SK-N-SH treated with all-trans-retinoic acid at 6 μM for 48 hours (cell line): ENCODE results near the gene ERC1.

Experiments used
- ARNTL ChIP-seq: fragments of 450-650 bp; formaldehyde crosslinking; IDR thresholded peaks from 2 replicates; pipeline ENCODE4 v1.5.0; 2020; ENCODE audit warnings: low read depth, mild to moderate bottlenecking, moderate library complexity, borderline replicate concordance
- CREB5 ChIP-seq: fragments of 250-450 bp; sonication (Bioruptor Pico); IDR thresholded peaks from 2 replicates; pipeline ENCODE4 v1.5.1; 2020; ENCODE audit warnings: low read depth, mild to moderate bottlenecking, moderate library complexity
- ESRRG ChIP-seq: fragments of 250-450 bp; sonication (Bioruptor Pico); IDR thresholded peaks from 2 replicates; pipeline ENCODE4 v1.6.1; 2021; ENCODE audit warnings: mild to moderate bottlenecking
- ISL1 ChIP-seq: fragments of 250-450 bp; sonication (Bioruptor Pico); IDR thresholded peaks from 2 replicates; pipeline ENCODE4 v2.1.2; 2022; ENCODE audit warnings: mild to moderate bottlenecking, moderate library complexity
- PPARA ChIP-seq: fragments of 250-450 bp; sonication (Bioruptor Pico); IDR thresholded peaks from 2 replicates; pipeline ENCODE4 v1.5.0; 2020; ENCODE audit warnings: mild to moderate bottlenecking, borderline replicate concordance
- RARB ChIP-seq: fragments of 250-450 bp; sonication (Bioruptor Pico); IDR thresholded peaks from 2 replicates; pipeline ENCODE4 v1.8.0; 2021; ENCODE audit warnings: mild to moderate bottlenecking, moderate library complexity
- TCF4 ChIP-seq: fragments of 250-450 bp; sonication (Bioruptor Pico); IDR thresholded peaks from 2 replicates; pipeline ENCODE4 v1.8.0; 2021; ENCODE audit warnings: mild to moderate bottlenecking, moderate library complexity, borderline replicate concordance
- TOX ChIP-seq: fragments of 250-450 bp; sonication (Bioruptor Pico); IDR thresholded peaks from 2 replicates; pipeline ENCODE4 v1.8.0; 2021; ENCODE audit warnings: mild to moderate bottlenecking, moderate library complexity, borderline replicate concordance
- ZFP3 ChIP-seq: fragments of 250-450 bp; sonication (Bioruptor Pico); IDR thresholded peaks from 2 replicates; pipeline ENCODE4 v1.5.0; 2020; ENCODE audit warnings: mild to moderate bottlenecking, moderate library complexity
- ZNF565 ChIP-seq: fragments of 450-650 bp; formaldehyde crosslinking; conservative IDR thresholded peaks from 2 replicates; pipeline ENCODE4 v1.5.0; 2020; ENCODE audit warnings: low read depth, mild to moderate bottlenecking, moderate library complexity
- ZNF70 ChIP-seq: fragments of 450-650 bp; formaldehyde crosslinking; IDR thresholded peaks from 2 replicates; pipeline ENCODE4 v1.5.0; 2020; ENCODE audit warnings: mild to moderate bottlenecking, moderate library complexity
- TF ChIP-seq, protein P1 (sequence below): fragments of 250-450 bp; sonication (Bioruptor Pico); IDR thresholded peaks from 2 replicates; pipeline ENCODE4 v1.5.0; 2020; ENCODE audit warnings: mild to moderate bottlenecking, moderate library complexity
- TF ChIP-seq, protein P2 (sequence below): fragments of 250-450 bp; sonication (Bioruptor Pico); IDR thresholded peaks from 2 replicates; pipeline ENCODE4 v1.5.1; 2021; ENCODE audit warnings: mild to moderate bottlenecking, moderate library complexity
- TF ChIP-seq, protein P3 (sequence below): fragments of 250-450 bp; sonication (Bioruptor Pico); IDR thresholded peaks from 2 replicates; pipeline ENCODE4 v1.8.0; 2020; ENCODE audit warnings: mild to moderate bottlenecking, moderate library complexity, borderline replicate concordance

DNA sequence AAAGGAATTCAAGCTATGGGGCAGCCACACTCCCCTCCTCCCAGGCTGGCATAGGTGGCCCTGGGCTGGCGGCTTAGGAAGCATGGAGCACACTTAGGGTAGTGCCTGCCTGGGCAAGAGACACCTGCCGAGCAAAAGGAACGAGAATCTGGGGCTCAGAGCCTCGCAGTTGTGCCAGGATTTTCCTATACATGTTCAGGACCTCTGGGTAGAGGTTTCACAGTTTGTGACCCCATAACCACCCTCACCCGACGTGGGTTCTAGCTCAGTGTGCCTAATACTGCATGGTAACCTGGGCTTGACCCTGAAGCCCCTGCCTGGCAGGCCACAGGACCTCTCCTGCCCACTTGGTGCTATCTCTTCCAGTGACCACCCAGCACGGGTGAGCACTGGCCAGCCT, 503.8 kb downstream of the ERC1 start:
- TF ChIP-seq, protein P1, sequence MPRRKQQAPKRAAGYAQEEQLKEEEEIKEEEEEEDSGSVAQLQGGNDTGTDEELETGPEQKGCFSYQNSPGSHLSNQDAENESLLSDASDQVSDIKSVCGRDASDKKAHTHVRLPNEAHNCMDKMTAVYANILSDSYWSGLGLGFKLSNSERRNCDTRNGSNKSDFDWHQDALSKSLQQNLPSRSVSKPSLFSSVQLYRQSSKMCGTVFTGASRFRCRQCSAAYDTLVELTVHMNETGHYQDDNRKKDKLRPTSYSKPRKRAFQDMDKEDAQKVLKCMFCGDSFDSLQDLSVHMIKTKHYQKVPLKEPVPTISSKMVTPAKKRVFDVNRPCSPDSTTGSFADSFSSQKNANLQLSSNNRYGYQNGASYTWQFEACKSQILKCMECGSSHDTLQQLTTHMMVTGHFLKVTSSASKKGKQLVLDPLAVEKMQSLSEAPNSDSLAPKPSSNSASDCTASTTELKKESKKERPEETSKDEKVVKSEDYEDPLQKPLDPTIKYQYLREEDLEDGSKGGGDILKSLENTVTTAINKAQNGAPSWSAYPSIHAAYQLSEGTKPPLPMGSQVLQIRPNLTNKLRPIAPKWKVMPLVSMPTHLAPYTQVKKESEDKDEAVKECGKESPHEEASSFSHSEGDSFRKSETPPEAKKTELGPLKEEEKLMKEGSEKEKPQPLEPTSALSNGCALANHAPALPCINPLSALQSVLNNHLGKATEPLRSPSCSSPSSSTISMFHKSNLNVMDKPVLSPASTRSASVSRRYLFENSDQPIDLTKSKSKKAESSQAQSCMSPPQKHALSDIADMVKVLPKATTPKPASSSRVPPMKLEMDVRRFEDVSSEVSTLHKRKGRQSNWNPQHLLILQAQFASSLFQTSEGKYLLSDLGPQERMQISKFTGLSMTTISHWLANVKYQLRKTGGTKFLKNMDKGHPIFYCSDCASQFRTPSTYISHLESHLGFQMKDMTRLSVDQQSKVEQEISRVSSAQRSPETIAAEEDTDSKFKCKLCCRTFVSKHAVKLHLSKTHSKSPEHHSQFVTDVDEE (CRISPR knock-in tag), result no peak
- TF ChIP-seq CREB5 (CRISPR knock-in tag), result no peak
- TF ChIP-seq RARB, result no peak
- TF ChIP-seq ARNTL (CRISPR knock-in tag), result no peak
- TF ChIP-seq PPARA (CRISPR knock-in tag), result no peak
- no peak for TF ChIP-seq ZFP3 (CRISPR knock-in tag)
- TF ChIP-seq, protein P2, sequence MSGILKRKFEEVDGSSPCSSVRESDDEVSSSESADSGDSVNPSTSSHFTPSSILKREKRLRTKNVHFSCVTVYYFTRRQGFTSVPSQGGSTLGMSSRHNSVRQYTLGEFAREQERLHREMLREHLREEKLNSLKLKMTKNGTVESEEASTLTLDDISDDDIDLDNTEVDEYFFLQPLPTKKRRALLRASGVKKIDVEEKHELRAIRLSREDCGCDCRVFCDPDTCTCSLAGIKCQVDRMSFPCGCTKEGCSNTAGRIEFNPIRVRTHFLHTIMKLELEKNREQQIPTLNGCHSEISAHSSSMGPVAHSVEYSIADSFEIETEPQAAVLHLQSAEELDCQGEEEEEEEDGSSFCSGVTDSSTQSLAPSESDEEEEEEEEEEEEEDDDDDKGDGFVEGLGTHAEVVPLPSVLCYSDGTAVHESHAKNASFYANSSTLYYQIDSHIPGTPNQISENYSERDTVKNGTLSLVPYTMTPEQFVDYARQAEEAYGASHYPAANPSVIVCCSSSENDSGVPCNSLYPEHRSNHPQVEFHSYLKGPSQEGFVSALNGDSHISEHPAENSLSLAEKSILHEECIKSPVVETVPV (CRISPR knock-in tag), result no peak
- TF ChIP-seq ZNF565 (CRISPR knock-in tag), result no peak
- no peak for TF ChIP-seq TOX (CRISPR knock-in tag)
- TF ChIP-seq ISL1, result no peak
- TF ChIP-seq, protein P3, sequence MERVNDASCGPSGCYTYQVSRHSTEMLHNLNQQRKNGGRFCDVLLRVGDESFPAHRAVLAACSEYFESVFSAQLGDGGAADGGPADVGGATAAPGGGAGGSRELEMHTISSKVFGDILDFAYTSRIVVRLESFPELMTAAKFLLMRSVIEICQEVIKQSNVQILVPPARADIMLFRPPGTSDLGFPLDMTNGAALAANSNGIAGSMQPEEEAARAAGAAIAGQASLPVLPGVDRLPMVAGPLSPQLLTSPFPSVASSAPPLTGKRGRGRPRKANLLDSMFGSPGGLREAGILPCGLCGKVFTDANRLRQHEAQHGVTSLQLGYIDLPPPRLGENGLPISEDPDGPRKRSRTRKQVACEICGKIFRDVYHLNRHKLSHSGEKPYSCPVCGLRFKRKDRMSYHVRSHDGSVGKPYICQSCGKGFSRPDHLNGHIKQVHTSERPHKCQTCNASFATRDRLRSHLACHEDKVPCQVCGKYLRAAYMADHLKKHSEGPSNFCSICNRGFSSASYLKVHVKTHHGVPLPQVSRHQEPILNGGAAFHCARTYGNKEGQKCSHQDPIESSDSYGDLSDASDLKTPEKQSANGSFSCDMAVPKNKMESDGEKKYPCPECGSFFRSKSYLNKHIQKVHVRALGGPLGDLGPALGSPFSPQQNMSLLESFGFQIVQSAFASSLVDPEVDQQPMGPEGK (CRISPR knock-in tag), result no peak
- no peak for TF ChIP-seq ZNF70
- no peak for TF ChIP-seq ESRRG (CRISPR knock-in tag)
- no peak for TF ChIP-seq TCF4 (CRISPR knock-in tag)
